GM12878 (cell line): Measurements from ENCODE around the gene SCAMP5. TPM values are rescaled to one million over a fixed set of nuclear protein-coding genes. Genes with fewer than 3 reads are reported as not detected.

Source experiments
- ATAC-seq: fragments of 200-7000 bp; cut with Tn5 transposase; 3 replicates; pipeline ENCODE4 v1.9.1; 2020; ENCODE audit warnings: mild to moderate bottlenecking, moderate library complexity
- BruUV-seq: library from RNA; stranded (reverse); fragments of 400-500 nt; replicated peaks from 2 replicates; lab custom pipeline; 2021; lab: Mats Ljungman, UMichigan
- CTCF ChIA-PET: fragments of 300-600 bp; sonication (Branson Sonifier 250); formaldehyde crosslinking; extraction: SDS; loops from one replicate; lab custom pipeline; 2021; ENCODE audit warnings: inconsistent platforms; lab: Yijun Ruan, JAX
- POLR2A ChIA-PET: fragments of 350-600 bp; formaldehyde crosslinking; extraction: SDS; loops from one replicate; lab custom pipeline; 2021; ENCODE audit warnings: inconsistent platforms; lab: Charles Lee
- RAD21 ChIA-PET: fragments of 300-600 bp; sonication (Branson Sonifier 250); formaldehyde crosslinking; loops from one replicate; lab custom pipeline; 2023; ENCODE audit warnings: antibody characterized with exemption; ENCODE audit not compliant: unreplicated experiment; lab: Charles Lee
- SMC1A ChIA-PET: fragments of 300-600 bp; sonication (Branson Sonifier 250); formaldehyde crosslinking; loops from one replicate; lab custom pipeline; 2023; ENCODE audit not compliant: unreplicated experiment, uncharacterized antibody; lab: Charles Lee
- DNase-seq: peaks from one replicate; pipeline ENCODE4 v3.0.0-alpha.2; 2011; ENCODE audit warnings: low read depth, low spot score
- FAIRE-seq: peaks from 3 replicates; lab custom pipeline; 2011; peaks lifted over from hg19 to GRCh38; lab: Jason Lieb, UNC
- H2AFZ ChIP-seq: 2 replicates; pipeline ENCODE4 v1.6.0; 2011; ENCODE audit warnings: low read depth, low read length, control low read depth; ENCODE audit not compliant: control insufficient read depth
- H3K27ac ChIP-seq: 2 replicates; pipeline ENCODE4 v1.5.1; 2011; ENCODE audit warnings: control low read depth; ENCODE audit not compliant: control insufficient read depth, insufficient read depth
- H3K27me3 ChIP-seq, 2 experiments: replicated peaks in 1 of 2; 2 replicates each; pipeline versions ENCODE4 v1.6.0 to v1.6.1; 2011; ENCODE audit warnings: low read length in 1 of 2; ENCODE audit not compliant: control insufficient read depth in 2 of 2, insufficient read depth in 2 of 2
- H3K36me3 ChIP-seq, 2 experiments: 2 replicates each; pipeline ENCODE4 v1.5.1; 2011; ENCODE audit warnings: low read length in 1 of 2; ENCODE audit not compliant: control insufficient read depth in 2 of 2, insufficient read depth in 2 of 2
- H3K4me1 ChIP-seq: 2 replicates; pipeline ENCODE4 v1.6.1; 2011; ENCODE audit warnings: mild to moderate bottlenecking, low read length, moderate library complexity, mixed read lengths; ENCODE audit not compliant: control insufficient read depth, insufficient read depth
- H3K4me2 ChIP-seq: 2 replicates; pipeline ENCODE4 v1.6.0; 2011; ENCODE audit warnings: control low read depth; ENCODE audit not compliant: control insufficient read depth, insufficient read depth
- H3K4me3 ChIP-seq: fragments of 200-600 bp; sonication (generic); 2 replicates; pipeline ENCODE4 v1.5.1; 2016
- H3K79me2 ChIP-seq: 2 replicates; pipeline ENCODE4 v1.6.0; 2011; ENCODE audit warnings: low read length; ENCODE audit not compliant: control insufficient read depth, insufficient read depth
- H3K9ac ChIP-seq: 2 replicates; pipeline ENCODE4 v1.8.0; 2011; ENCODE audit warnings: low read length, control low read depth, mixed read lengths; ENCODE audit not compliant: control insufficient read depth, insufficient read depth
- H3K9me3 ChIP-seq: replicated peaks from 3 replicates; pipeline ENCODE4 v1.5.1; 2011; ENCODE audit warnings: mild to moderate bottlenecking, low read length; ENCODE audit not compliant: control insufficient read depth, insufficient read depth
- H4K20me1 ChIP-seq: 2 replicates; pipeline ENCODE4 v1.6.0; 2011; ENCODE audit not compliant: control insufficient read depth, insufficient read depth
- BHLHE40 ChIP-seq, 2 experiments: fragments of 450-650 bp in 1 of 2; IDR thresholded peaks; 2 replicates each; pipeline ENCODE4 v1.6.1; 2011 to 2017; ENCODE audit warnings: low read depth in 2 of 2, borderline replicate concordance in 1 of 2, improper control_type of control experiment in 1 of 2, low read length in 1 of 2, mild to moderate bottlenecking in 1 of 2
- ETV6 ChIP-seq, 2 experiments: fragments of 450-650 bp in 1 of 2; IDR thresholded peaks in 1 of 2; conservative IDR thresholded peaks in 1 of 2; 2 replicates each; pipeline ENCODE4 v1.6.1; 2014; ENCODE audit warnings: antibody characterized with exemption in 1 of 2, borderline replicate concordance in 1 of 2, low read depth in 1 of 2, mild to moderate bottlenecking in 1 of 2, moderate library complexity in 1 of 2
- HSF1 ChIP-seq: fragments of 150-350 bp; IDR thresholded peaks from 2 replicates; pipeline ENCODE4 v1.6.1; 2014; ENCODE audit warnings: mild to moderate bottlenecking, low read depth, low read length
- POLR2AphosphoS5 ChIP-seq: IDR thresholded peaks from 2 replicates; pipeline ENCODE4 v1.6.1; 2011; ENCODE audit warnings: mild to moderate bottlenecking, low read length, inconsistent platforms
- RFX5 ChIP-seq: IDR thresholded peaks from 2 replicates; pipeline ENCODE4 v1.6.1; 2011; ENCODE audit warnings: low read depth, low read length, improper control_type of control experiment
- TARDBP ChIP-seq: IDR thresholded peaks from 2 replicates; pipeline ENCODE4 v1.6.1; 2016; ENCODE audit warnings: borderline replicate concordance
- WGBS: methylation state at CpG from one replicate; pipeline ENCODE4 v1.1.6; 2016; ENCODE audit warnings: low lambda C conversion rate; ENCODE audit not compliant: insufficient replicate concordance, insufficient coverage; ENCODE audit errors: missing lambda C conversion rate; 5-methylcytosine and 5-hydroxymethylcytosine counted together
- in situ Hi-C: fragments of 300-500 bp; cut with MboI; formaldehyde crosslinking; loops from 9 replicates; pipeline ENCODE4 v1.14.3; 2018; ENCODE audit warnings: mixed read lengths
- intact Hi-C: fragments of 100-400 bp; cut with micrococcal nuclease; formaldehyde crosslinking; loops from one replicate; pipeline ENCODE4 v1.14.2; 2022; ENCODE audit not compliant: unreplicated experiment
- polyA plus RNA-seq, 11 experiments: library from polyadenylated mRNA; depleted of rRNA in 4 of 11; unstranded in 6 of 11; stranded (reverse) in 5 of 11; fragments of >200 nt; fragmentation: Nextera tagmentation in 4 of 11; fragmentation: Illumina TruSeq in 1 of 11; extraction: Ambion mirVana in 4 of 11; extraction: Trizol in 1 of 11; gene quantifications; 1 replicate in 1 of 11; 2 replicates in 10 of 11; pipeline versions ENCODE4 v1.2.1 to v1.2.3, GENCODE V29; 2011 to 2016; ENCODE audit warnings: inconsistent platforms in 2 of 11, missing spikeins in 2 of 11, low read depth in 1 of 11
- total RNA-seq, 4 experiments: library from RNA; depleted of rRNA in 3 of 4; stranded (reverse); fragments of >200 nt in 3 of 4; fragmentation: Illumina TruSeq in 1 of 4; extraction: Trizol in 1 of 4; gene quantifications; 2 replicates each; pipeline versions ENCODE4 v1.2.1 to v1.2.3, GENCODE V29; 2013 to 2021
- TF ChIP-seq, protein P1 (sequence below): IDR thresholded peaks from 2 replicates; pipeline ENCODE4 v1.6.1; 2012; ENCODE audit warnings: low read depth, low read length, improper control_type of control experiment

SCAMP5 gene
- total and polyA plus RNA-seq, 10 of the 15 experiments (the other 5 are each of a cell fraction or from before 2014, with no cell fraction given): 1.6 to 41.6 (median 16.9) TPM

DNA sequence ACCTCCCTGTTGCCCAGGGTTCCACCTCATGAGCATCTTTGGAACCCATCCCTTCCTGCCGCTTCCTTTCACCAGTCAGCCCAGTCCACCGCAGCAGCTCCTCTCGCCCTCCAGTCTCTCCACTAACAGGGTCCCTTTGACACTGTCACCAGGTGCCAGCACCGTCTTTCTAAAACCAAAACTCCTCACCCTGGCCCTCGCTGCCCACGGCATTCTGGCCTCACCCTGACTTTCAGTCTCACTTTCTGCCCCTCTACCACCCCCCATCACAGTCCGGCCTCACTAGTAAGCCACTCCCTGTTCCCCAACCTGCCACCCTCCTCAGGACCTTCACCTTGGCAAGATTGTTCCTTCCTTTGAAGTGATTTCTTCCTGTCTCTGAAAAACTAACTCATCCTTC, 32.2 kb downstream of the SCAMP5 start:
- intact Hi-C loops: no loop called here
- H3K9me3 ChIP-seq: no peaks in the 10 kb centered on the region
- WGBS: 61% methylated on average over 7 of the region's 7 CpGs
- in situ Hi-C loops: loop anchor here (10.0 kb wide), 1 partner anchor 277 kb away; no protein-coding TSS in a partner anchor
- H3K36me3 ChIP-seq: no peaks in the 10 kb centered on the region; a peak in 2 of 4 replicates
- no peak overlapping the region for H3K4me3 ChIP-seq
- H4K20me1 ChIP-seq: no peaks in the 10 kb centered on the region
- FAIRE-seq: no peak
- no peak overlapping the region for H2AFZ ChIP-seq
- ChIA-PET RAD21 (interaction anchor here (1.0 to 3.5 kb wide), 4 partner anchors 16 to 657 kb away, joined by 3 to 14 read pairs (median 4); no protein-coding TSS in a partner anchor), SMC1A (interaction anchor here (2.4 to 3.6 kb wide), 2 partner anchors 172 to 178 kb away, joined by 10 to 21 read pairs; no protein-coding TSS in a partner anchor), POLR2A (no interaction called here), CTCF (interaction anchor here (0.5 to 6.7 kb wide), 4 partner anchors 33 to 213 kb away, joined by 3 to 95 read pairs (median 3); partner anchors contain the start of gene RPP25)
- ATAC-seq: 0 out of 3 replicates have a peak, but pooled peaks have one; percentile 3
- BruUV-seq: no TSS peak
- no peak overlapping the region; the same call in 1 of the 2 replicates for H3K9ac ChIP-seq
- DNase-seq: no peak
- H3K4me2 ChIP-seq: no peak overlapping the region
- no peak overlapping the region for H3K27ac ChIP-seq
- TF ChIP-seq, protein P1, sequence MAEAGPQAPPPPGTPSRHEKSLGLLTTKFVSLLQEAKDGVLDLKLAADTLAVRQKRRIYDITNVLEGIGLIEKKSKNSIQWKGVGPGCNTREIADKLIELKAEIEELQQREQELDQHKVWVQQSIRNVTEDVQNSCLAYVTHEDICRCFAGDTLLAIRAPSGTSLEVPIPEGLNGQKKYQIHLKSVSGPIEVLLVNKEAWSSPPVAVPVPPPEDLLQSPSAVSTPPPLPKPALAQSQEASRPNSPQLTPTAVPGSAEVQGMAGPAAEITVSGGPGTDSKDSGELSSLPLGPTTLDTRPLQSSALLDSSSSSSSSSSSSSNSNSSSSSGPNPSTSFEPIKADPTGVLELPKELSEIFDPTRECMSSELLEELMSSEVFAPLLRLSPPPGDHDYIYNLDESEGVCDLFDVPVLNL: no peak
- no peak for TF ChIP-seq POLR2AphosphoS5
- TF ChIP-seq BHLHE40 (IDR thresholded peaks at IDR 0.05; ENCODE audit: borderline replicate concordance in 1 of 2, low read depth in 2 of 2, low read length in 1 of 2): no peak
- TF ChIP-seq TARDBP: no peak
- no peak for TF ChIP-seq ETV6 (conservative IDR thresholded peaks at IDR 0.05 in 1 of 2, IDR thresholded peaks at IDR 0.05 in 1 of 2; ENCODE audit: borderline replicate concordance in 1 of 2, low read depth in 1 of 2)
- no peak for TF ChIP-seq HSF1
- TF ChIP-seq RFX5: no peak
- H3K27me3 ChIP-seq: no peaks in the 10 kb centered on the region
- peaks cover 26% of the 10 kb centered on the region for H3K79me2 ChIP-seq
- H3K4me1 ChIP-seq: peaks cover 48% of the 10 kb centered on the region
